Measurements from ENCODE around the gene ARAP1. TPM values are rescaled to one million over a fixed set of nuclear protein-coding genes. Genes with fewer than 3 reads are reported as not detected.

Gene ARAP1
- total RNA-seq, 1 donor from 2014 or later: 49.5 TPM

DNA sequence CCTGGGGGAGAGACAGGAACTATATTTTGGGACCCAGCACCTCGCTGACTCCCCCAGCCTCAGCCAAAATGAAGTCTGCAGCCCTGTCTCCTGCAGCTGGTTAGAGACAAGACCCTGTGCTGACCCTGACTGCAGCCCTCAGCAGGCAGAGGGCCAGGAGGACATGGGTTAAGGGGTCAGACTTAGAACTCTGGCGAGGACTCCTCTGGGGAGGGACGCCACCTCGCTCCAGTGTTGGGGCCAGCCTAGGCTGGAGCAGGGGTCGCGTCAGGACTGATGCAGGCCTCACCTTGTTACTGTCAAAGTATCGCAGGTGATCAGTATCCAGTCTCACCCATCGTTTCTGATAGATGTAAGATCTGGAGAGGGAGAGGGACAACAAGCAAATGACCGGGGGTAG lies 41.1 kb downstream of the ARAP1 start:
- no peak for DNase-seq (ENCODE audit: low read depth)
- no peak overlapping the region for H3K4me3 ChIP-seq (ENCODE audit: low read depth, low read length)
- TF ChIP-seq, protein P1, sequence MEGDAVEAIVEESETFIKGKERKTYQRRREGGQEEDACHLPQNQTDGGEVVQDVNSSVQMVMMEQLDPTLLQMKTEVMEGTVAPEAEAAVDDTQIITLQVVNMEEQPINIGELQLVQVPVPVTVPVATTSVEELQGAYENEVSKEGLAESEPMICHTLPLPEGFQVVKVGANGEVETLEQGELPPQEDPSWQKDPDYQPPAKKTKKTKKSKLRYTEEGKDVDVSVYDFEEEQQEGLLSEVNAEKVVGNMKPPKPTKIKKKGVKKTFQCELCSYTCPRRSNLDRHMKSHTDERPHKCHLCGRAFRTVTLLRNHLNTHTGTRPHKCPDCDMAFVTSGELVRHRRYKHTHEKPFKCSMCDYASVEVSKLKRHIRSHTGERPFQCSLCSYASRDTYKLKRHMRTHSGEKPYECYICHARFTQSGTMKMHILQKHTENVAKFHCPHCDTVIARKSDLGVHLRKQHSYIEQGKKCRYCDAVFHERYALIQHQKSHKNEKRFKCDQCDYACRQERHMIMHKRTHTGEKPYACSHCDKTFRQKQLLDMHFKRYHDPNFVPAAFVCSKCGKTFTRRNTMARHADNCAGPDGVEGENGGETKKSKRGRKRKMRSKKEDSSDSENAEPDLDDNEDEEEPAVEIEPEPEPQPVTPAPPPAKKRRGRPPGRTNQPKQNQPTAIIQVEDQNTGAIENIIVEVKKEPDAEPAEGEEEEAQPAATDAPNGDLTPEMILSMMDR (IDR thresholded peaks at IDR 0.05; ENCODE audit: insufficient read depth, low read length, severe bottlenecking): no peak
- peaks cover 59% of the 10 kb centered on the region for H3K36me3 ChIP-seq (ENCODE audit: control insufficient read depth, insufficient read depth, low read length)
- no peaks in the 10 kb centered on the region for H3K27me3 ChIP-seq (ENCODE audit: control insufficient read depth, insufficient read depth, low read length)
- no peak for FAIRE-seq

DNA sequence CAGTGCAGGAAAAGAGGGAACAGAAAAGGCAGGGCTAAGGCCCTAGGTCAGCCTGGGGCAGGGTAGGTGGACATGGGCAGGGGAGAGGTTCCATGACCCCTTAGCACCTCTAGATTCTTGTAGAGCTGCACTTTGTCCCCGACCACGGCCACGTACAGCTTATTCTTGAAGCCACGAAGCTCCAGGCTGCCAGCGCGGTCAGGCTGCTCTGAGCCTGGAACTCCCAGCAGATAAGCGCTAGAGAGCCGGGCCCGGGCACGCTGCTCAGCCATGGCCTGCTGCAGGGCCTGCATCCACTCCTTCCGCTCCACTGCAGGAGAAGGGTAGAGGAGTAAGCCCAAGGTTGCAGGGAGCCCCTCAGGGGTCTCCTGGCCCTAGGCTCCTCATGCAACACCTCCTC lies 41.9 kb downstream of the ARAP1 start:
- no peak for DNase-seq (ENCODE audit: low read depth)
- H3K36me3 ChIP-seq (ENCODE audit: control insufficient read depth, insufficient read depth, low read length): peaks cover 61% of the 10 kb centered on the region
- H3K4me3 ChIP-seq (ENCODE audit: low read depth, low read length): no peak overlapping the region
- H3K27me3 ChIP-seq (ENCODE audit: control insufficient read depth, insufficient read depth, low read length): no peaks in the 10 kb centered on the region
- no peak for FAIRE-seq
- TF ChIP-seq, protein P1 (IDR thresholded peaks at IDR 0.05; ENCODE audit: insufficient read depth, low read length, severe bottlenecking): no peak

DNA sequence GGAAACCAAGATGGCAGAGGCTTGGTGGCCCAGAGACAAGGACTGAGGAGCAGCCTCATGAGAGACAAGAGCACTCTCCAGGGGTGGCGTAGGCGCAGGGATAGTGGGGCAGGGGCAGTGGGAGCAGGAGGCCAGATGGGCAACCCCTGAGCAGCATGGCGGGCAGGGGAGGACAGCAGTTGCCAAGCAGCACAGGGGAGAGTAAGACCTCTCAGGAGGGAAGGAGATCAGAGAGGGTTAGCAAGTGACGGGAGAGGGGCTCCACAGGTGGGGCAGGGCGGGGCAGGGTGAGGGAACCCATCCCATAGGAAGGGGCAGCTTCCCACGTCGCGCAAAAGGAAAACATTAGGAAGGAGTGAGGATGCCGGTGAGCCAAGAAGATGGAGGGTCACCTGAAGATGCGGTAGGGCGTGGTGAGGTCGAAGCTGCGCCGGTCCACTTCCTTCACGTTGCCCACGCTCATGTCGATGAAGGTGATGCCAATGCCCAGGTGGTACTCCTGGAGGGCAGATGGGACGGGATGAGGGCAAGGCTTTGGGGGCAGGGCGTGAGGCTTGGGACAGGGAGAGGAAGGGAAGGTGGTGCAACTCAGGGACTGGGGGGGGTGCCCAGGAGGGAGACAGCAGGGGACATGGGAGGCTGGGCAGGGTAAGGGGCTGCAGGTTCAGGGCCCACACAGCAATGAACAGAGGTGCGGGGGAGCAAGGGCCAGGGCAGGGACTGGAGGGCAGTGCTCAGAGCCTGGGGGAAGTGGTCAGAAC lies 42.5 kb downstream of the ARAP1 start:
- TF ChIP-seq, protein P1 (IDR thresholded peaks at IDR 0.05; ENCODE audit: insufficient read depth, low read length, severe bottlenecking): no peak
- Histone ChIP-seq H3K36me3 (ENCODE audit: control insufficient read depth, insufficient read depth, low read length) (peaks cover 62% of the 10 kb centered on the region), H3K4me3 (ENCODE audit: low read depth, low read length) (no peak overlapping the region), H3K27me3 (ENCODE audit: control insufficient read depth, insufficient read depth, low read length) (no peaks in the 10 kb centered on the region)
- FAIRE-seq (no peak), DNase-seq (ENCODE audit: low read depth) (no peak)

DNA sequence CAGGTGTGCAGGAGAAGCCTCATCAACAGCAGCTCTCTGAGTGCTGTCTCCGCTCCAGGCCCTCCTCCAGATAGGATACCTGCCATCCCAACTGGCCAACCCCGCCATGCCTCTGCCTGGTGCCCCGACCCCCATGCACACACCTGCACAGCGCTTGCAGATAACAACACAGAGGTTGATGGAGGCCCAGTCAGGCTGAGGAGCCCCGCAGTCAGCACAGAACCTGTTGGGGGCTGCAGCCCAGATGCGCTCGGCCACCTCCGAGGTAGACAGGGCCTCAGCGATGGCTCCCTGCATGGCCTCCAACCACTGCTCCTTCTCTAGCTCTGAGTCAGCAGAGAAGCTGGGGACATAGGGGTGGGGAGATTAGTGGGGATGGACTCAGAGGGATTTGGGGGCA lies 45.2 kb downstream of the ARAP1 start:
- no peak for DNase-seq (ENCODE audit: low read depth)
- Histone ChIP-seq H3K27me3 (ENCODE audit: control insufficient read depth, insufficient read depth, low read length) (no peaks in the 10 kb centered on the region), H3K4me3 (ENCODE audit: low read depth, low read length) (no peak overlapping the region), H3K36me3 (ENCODE audit: control insufficient read depth, insufficient read depth, low read length) (peaks cover 62% of the 10 kb centered on the region)
- TF ChIP-seq, protein P1 (IDR thresholded peaks at IDR 0.05; ENCODE audit: insufficient read depth, low read length, severe bottlenecking): no peak
- no peak for FAIRE-seq

DNA sequence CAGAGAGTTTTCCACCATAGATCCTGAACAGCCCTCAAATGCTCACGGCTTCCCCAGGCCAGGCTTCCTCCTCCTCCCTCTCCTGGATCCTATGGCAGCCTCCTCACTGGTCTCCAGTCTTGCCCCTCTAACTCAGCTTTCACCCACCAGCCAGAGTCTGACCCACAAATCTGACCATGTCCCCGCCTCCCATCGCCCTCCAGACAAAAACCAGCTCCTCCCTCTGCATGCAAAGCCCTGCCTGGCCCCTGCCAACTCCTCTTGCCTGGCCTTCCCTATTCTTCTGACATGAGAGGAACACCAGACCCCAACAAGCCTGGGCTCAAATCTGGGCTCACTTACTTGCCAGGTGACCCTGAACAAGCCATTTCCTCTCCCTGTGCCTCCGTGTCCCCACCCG lies 45.6 kb downstream of the ARAP1 start:
- FAIRE-seq (no peak), DNase-seq (ENCODE audit: low read depth) (no peak)
- Histone ChIP-seq H3K4me3 (ENCODE audit: low read depth, low read length) (no peak overlapping the region), H3K27me3 (ENCODE audit: control insufficient read depth, insufficient read depth, low read length) (no peaks in the 10 kb centered on the region), H3K36me3 (ENCODE audit: control insufficient read depth, insufficient read depth, low read length) (peaks cover 64% of the 10 kb centered on the region)
- TF ChIP-seq, protein P1 (IDR thresholded peaks at IDR 0.05; ENCODE audit: insufficient read depth, low read length, severe bottlenecking): no peak

Measured in bronchial epithelial cell (primary cell).